DND-41 (cell line): Measurements from ENCODE around the gene EPN2.

Experiments used
- CTCF ChIP-seq: IDR thresholded peaks from 2 replicates; pipeline ENCODE4 v1.5.1; 2012; ENCODE audit warnings: borderline replicate concordance, low read length, moderate library complexity, mild to moderate bottlenecking; ENCODE audit not compliant: poor library complexity, severe bottlenecking; ENCODE audit errors: extremely low read depth
- EZH2 ChIP-seq: IDR thresholded peaks from 3 replicates; pipeline ENCODE4 v1.6.1; 2012; ENCODE audit warnings: borderline replicate concordance, low read depth, mild to moderate bottlenecking, moderate library complexity, low read length, inconsistent platforms; ENCODE audit not compliant: severe bottlenecking

GRCh38 chr17:19344311-19345066 is 107.3 kb downstream of the EPN2 start:
- TF ChIP-seq CTCF (no peak), EZH2 (no peak)
